Ectodermal cell (in vitro differentiated cells): ENCODE measurements around the gene KLHL5. TPM values are rescaled to one million over a fixed set of nuclear protein-coding genes. Genes with fewer than 3 reads are reported as not detected.

Experiments used
- H3K27ac ChIP-seq: 2 replicates; pipeline ENCODE4 v1.7.0; 2013; ENCODE audit warnings: mild to moderate bottlenecking, low read depth, low read length; ENCODE audit not compliant: insufficient read depth, poor library complexity, severe bottlenecking
- H3K27me3 ChIP-seq: 2 replicates; pipeline ENCODE4 v1.7.0; 2013; ENCODE audit warnings: mild to moderate bottlenecking, low read length; ENCODE audit not compliant: insufficient read depth, control insufficient read depth, poor library complexity, severe bottlenecking
- H3K36me3 ChIP-seq: one replicate; pipeline ENCODE4 v1.7.0; 2013; ENCODE audit warnings: low read length; ENCODE audit not compliant: control insufficient read depth, insufficient read depth
- H3K4me1 ChIP-seq: one replicate; pipeline ENCODE4 v1.7.0; 2013; ENCODE audit warnings: low read length; ENCODE audit not compliant: control insufficient read depth, insufficient read depth
- H3K4me3 ChIP-seq: 2 replicates; pipeline ENCODE4 v1.7.0; 2013; ENCODE audit warnings: low read depth, low read length, control low read depth; ENCODE audit not compliant: insufficient read depth
- H3K9me3 ChIP-seq: 2 replicates; pipeline ENCODE4 v1.7.0; 2013; ENCODE audit warnings: mild to moderate bottlenecking, low read length, moderate library complexity; ENCODE audit not compliant: control insufficient read depth
- WGBS, 2 experiments: methylation state at CpG; one replicate each; pipeline ENCODE4 v1.1.7; 2013; ENCODE audit warnings: missing lambda C conversion rate in 2 of 2; 5-methylcytosine and 5-hydroxymethylcytosine counted together
- polyA plus RNA-seq, 4 experiments: library from polyadenylated mRNA; stranded (reverse); fragments of 50-300 nt; gene quantifications; one replicate each; pipeline ENCODE4 v1.2.3, GENCODE V29; 2013

The KLHL5 gene
- polyA plus RNA-seq (2013, experiment 1 of 4): 46.8 TPM
- polyA plus RNA-seq (2013, experiment 2 of 4): 45.5 TPM
- polyA plus RNA-seq (2013, experiment 3 of 4): 37.8 TPM
- 44.5 TPM for polyA plus RNA-seq (2013, experiment 4 of 4)

GRCh38 chr4:39062094-39062769 lies at the start of gene KLHL5:
KLHL5 (plus strand) TSS chr4:39062232; CDS start chr4:39062653, 421 bp downstream.
- Histone ChIP-seq H3K4me3 (no peak within 1 kb of the TSS), H3K27me3 (no peaks in the 10 kb centered on the region), H3K4me1 (peaks cover 2% of the 10 kb centered on the region), H3K27ac (no peak within 1 kb of the TSS), H3K9me3 (no peaks in the 10 kb centered on the region), H3K36me3 (no peaks in the 10 kb centered on the region)
- WGBS, 2 experiments: 17 to 38% methylated on average over 5 to 7 of the region's 7 CpGs

- no peaks in the 10 kb centered on the region for H3K36me3 ChIP-seq
- peaks cover 3% of the 10 kb centered on the region for H3K9me3 ChIP-seq
- no peak overlapping the region for H3K27ac ChIP-seq
- 75 to 98% methylated on average over 1 to 2 of the region's 2 CpGs for WGBS, 2 experiments
- no peaks in the 10 kb centered on the region for H3K4me1 ChIP-seq
- H3K27me3 ChIP-seq: no peaks in the 10 kb centered on the region
- no peak overlapping the region for H3K4me3 ChIP-seq
These were observed 48.0 kb upstream of the KLHL5 start for GRCh38 chr4:39014028-39014427.

- Histone ChIP-seq H3K4me1 (no peaks in the 10 kb centered on the region), H3K36me3 (no peaks in the 10 kb centered on the region), H3K27me3 (no peaks in the 10 kb centered on the region), H3K4me3 (no peak overlapping the region), H3K9me3 (peaks cover 2% of the 10 kb centered on the region), H3K27ac (no peak overlapping the region)
- 93 to 98% methylated on average over 3 to 4 of the region's 4 CpGs for whole genome bisulfite sequencing, 2 experiments
These were observed 41.9 kb upstream of the KLHL5 start for GRCh38 chr4:39020130-39020529.

- H3K4me3 ChIP-seq: no peak overlapping the region
- WGBS, 2 experiments: 93 to 95% methylated on average over 3 of the region's 3 CpGs
- no peaks in the 10 kb centered on the region for H3K27me3 ChIP-seq
- no peaks in the 10 kb centered on the region for H3K36me3 ChIP-seq
- no peak overlapping the region for H3K27ac ChIP-seq
- H3K9me3 ChIP-seq: no peaks in the 10 kb centered on the region
- H3K4me1 ChIP-seq: no peaks in the 10 kb centered on the region
These were observed 40.4 kb upstream of the KLHL5 start for GRCh38 chr4:39021631-39022030.

- Histone ChIP-seq H3K9me3 (no peaks in the 10 kb centered on the region), H3K27me3 (no peaks in the 10 kb centered on the region), H3K4me1 (no peaks in the 10 kb centered on the region), H3K36me3 (no peaks in the 10 kb centered on the region), H3K4me3 (no peak overlapping the region), H3K27ac (no peak overlapping the region)
- WGBS, 2 experiments: 91 to 96% methylated on average over 2 of the region's 2 CpGs
These were observed 39.8 kb upstream of the KLHL5 start for GRCh38 chr4:39022241-39022640.

- H3K9me3 ChIP-seq: no peaks in the 10 kb centered on the region
- H3K4me3 ChIP-seq: no peak overlapping the region
- WGBS, 2 experiments: 89 to 92% methylated on average over 1 of the region's 1 CpG
- no peaks in the 10 kb centered on the region for H3K27me3 ChIP-seq
- H3K36me3 ChIP-seq: no peaks in the 10 kb centered on the region
- no peaks in the 10 kb centered on the region for H3K4me1 ChIP-seq
- no peak overlapping the region for H3K27ac ChIP-seq
These were observed 39.0 kb upstream of the KLHL5 start for GRCh38 chr4:39023059-39023458.

GRCh38 chr4:39024311-39024865 lies 37.6 kb upstream of the KLHL5 start:
- no peaks in the 10 kb centered on the region for H3K9me3 ChIP-seq
- 88 to 94% methylated on average over 3 of the region's 3 CpGs for WGBS, 2 experiments

GRCh38 chr4:39025552-39026085 lies 36.4 kb upstream of the KLHL5 start:
- WGBS, 2 experiments: 90 to 93% methylated on average over 3 of the region's 4 CpGs
- Histone ChIP-seq H3K4me3 (no peak overlapping the region), H3K36me3 (no peaks in the 10 kb centered on the region), H3K9me3 (no peaks in the 10 kb centered on the region), H3K27me3 (no peaks in the 10 kb centered on the region), H3K27ac (no peak overlapping the region), H3K4me1 (no peaks in the 10 kb centered on the region)

More at GRCh38 chr4:39024311-39024865, 37.6 kb upstream of the KLHL5 start:
- no peaks in the 10 kb centered on the region for H3K4me1 ChIP-seq
- H3K36me3 ChIP-seq: no peaks in the 10 kb centered on the region
- no peaks in the 10 kb centered on the region for H3K27me3 ChIP-seq
- no peak overlapping the region for H3K27ac ChIP-seq
- H3K4me3 ChIP-seq: no peak overlapping the region

- H3K27me3 ChIP-seq: no peaks in the 10 kb centered on the region
- no peaks in the 10 kb centered on the region for H3K36me3 ChIP-seq
- no peaks in the 10 kb centered on the region for H3K9me3 ChIP-seq
- no peak overlapping the region for H3K27ac ChIP-seq
- no peaks in the 10 kb centered on the region for H3K4me1 ChIP-seq
- H3K4me3 ChIP-seq: no peak overlapping the region
These were observed 35.9 kb upstream of the KLHL5 start for GRCh38 chr4:39026096-39026495.

GRCh38 chr4:39029752-39030694 lies 32.0 kb upstream of the KLHL5 start:
- no peaks in the 10 kb centered on the region for H3K9me3 ChIP-seq
- no peak overlapping the region for H3K4me3 ChIP-seq
- no peaks in the 10 kb centered on the region for H3K4me1 ChIP-seq
- H3K27ac ChIP-seq: no peak overlapping the region
- H3K27me3 ChIP-seq: no peaks in the 10 kb centered on the region
- no peaks in the 10 kb centered on the region for H3K36me3 ChIP-seq
